ENCODE results near the gene PDE2A. TPM values are rescaled to one million over a fixed set of nuclear protein-coding genes. Genes with fewer than 3 reads are reported as not detected.

The PDE2A gene
- total and polyA plus RNA-seq, 10 of the 15 experiments (the other 5 are each of a cell fraction or from before 2014, with no cell fraction given), result 0.06 to 0.15 (median 0.11) TPM; not detected in 6

GRCh38 chr11:72614381-72614780 is 59.8 kb downstream of the PDE2A start:
- Histone ChIP-seq H2AFZ (ENCODE audit: control insufficient read depth, low read depth, low read length) (no peak overlapping the region), H4K20me1 (ENCODE audit: control insufficient read depth, insufficient read depth) (peaks cover 6% of the 10 kb centered on the region; the same call in 1 of the 2 replicates), H3K27ac (ENCODE audit: control insufficient read depth, insufficient read depth) (no peak overlapping the region), H3K4me3 (no peak overlapping the region), H3K79me2 (ENCODE audit: control insufficient read depth, insufficient read depth, low read length) (no peaks in the 10 kb centered on the region), H3K9me3 (replicated peaks; ENCODE audit: control insufficient read depth, insufficient read depth, low read length) (no peaks in the 10 kb centered on the region), H3K27me3 (replicated peaks in 1 of 2; ENCODE audit: control insufficient read depth in 2 of 2, insufficient read depth in 2 of 2, low read length in 1 of 2) (peaks cover 3 to 7% of the 10 kb centered on the region in 2 experiments; a peak in 3 of 4 replicates), H3K4me1 (ENCODE audit: control insufficient read depth, insufficient read depth, low read length) (peaks cover 12% of the 10 kb centered on the region), H3K4me2 (ENCODE audit: control insufficient read depth, insufficient read depth) (no peak overlapping the region), H3K36me3 (ENCODE audit: control insufficient read depth in 2 of 2, insufficient read depth in 2 of 2, low read length in 1 of 2) (no peaks in the 10 kb centered on the region), H3K9ac (ENCODE audit: control insufficient read depth, insufficient read depth, low read length) (no peak overlapping the region)
- ChIA-PET SMC1A (ENCODE audit: uncharacterized antibody, unreplicated experiment) (interaction anchor here (1.3 kb wide), 1 partner anchor 54 kb away, joined by 3 read pairs; no protein-coding TSS in a partner anchor), RAD21 (ENCODE audit: unreplicated experiment) (interaction anchor here (1.6 kb wide), 1 partner anchor 54 kb away, joined by 4 read pairs; no protein-coding TSS in a partner anchor), CTCF (no interaction called here), POLR2A (no interaction called here)
- intact Hi-C loops (cut with micrococcal nuclease; ENCODE audit: unreplicated experiment), result no loop called here
- in situ Hi-C loops (cut with MboI), result no loop called here
- FAIRE-seq (no peak), ATAC-seq (no peak), DNase-seq (ENCODE audit: low read depth, low spot score) (no peak)
- no TSS peak for BruUV-seq (replicated peaks)
- 4% methylated on average over 6 of the region's 6 CpGs for WGBS (ENCODE audit: insufficient coverage, insufficient replicate concordance, low lambda C conversion rate, missing lambda C conversion rate)
- TF ChIP-seq JUNB (IDR thresholded peaks at IDR 0.05) (no peak), SMAD1 (IDR thresholded peaks at IDR 0.05; ENCODE audit: low read depth, partially characterized antibody) (no peak), NR2C1 (IDR thresholded peaks at IDR 0.05) (no peak), ESRRA (IDR thresholded peaks at IDR 0.05; ENCODE audit: low read length) (no peak), TBL1XR1 (IDR thresholded peaks at IDR 0.05; ENCODE audit: low read depth, low read length) (no peak), RELB (IDR thresholded peaks at IDR 0.05; ENCODE audit: low read depth) (no peak), CBFB (IDR thresholded peaks at IDR 0.05; ENCODE audit: low read depth) (no peak), SMAD5 (IDR thresholded peaks at IDR 0.05; ENCODE audit: low read depth) (no peak), CREM (IDR thresholded peaks at IDR 0.05; ENCODE audit: low read depth) (no peak), TCF3 (IDR thresholded peaks at IDR 0.05; ENCODE audit: borderline replicate concordance, insufficient read depth, low read depth, low read length) (no peak), ZNF274 (IDR thresholded peaks at IDR 0.05; ENCODE audit: insufficient read depth, insufficient read length) (no peak), TCF12 (IDR thresholded peaks at IDR 0.05; ENCODE audit: low read depth, low read length) (no peak), CEBPB (IDR thresholded peaks at IDR 0.05; ENCODE audit: borderline replicate concordance in 1 of 2, low read depth in 2 of 2, low read length in 2 of 2) (no peak), KAT2A (conservative IDR thresholded peaks at IDR 0.05; ENCODE audit: control insufficient read depth, low read depth, low read length) (no peak)
